NCI-H2196 treated with DMSO at 0.1 percent for 48 hours (cell line): Measurements from ENCODE around the gene GC.
"Not testable (repeated sequence)": the region's sequence is repeated elsewhere in the genome, so short reads cannot be mapped to it uniquely, and the experiment has no call there.

ENCODE experiments used
- DNase-seq: peaks from one replicate; lab custom pipeline; 2025; ENCODE audit not compliant: unreplicated experiment; lab: John Stamatoyannopoulos, UW

Gene GC

GRCh38 chr4:71768123-71768522 lies 15.8 kb downstream of the GC start:
- no peak for DNase-seq

- no peak for DNase-seq
Measured at GRCh38 chr4:71765821-71766383, 18.0 kb downstream of the GC start.

- DNase-seq, result no peak
Measured at GRCh38 chr4:71765350-71765749, 18.5 kb downstream of the GC start.

- no peak for DNase-seq
Measured at GRCh38 chr4:71752383-71753042, 31.4 kb downstream of the GC start.

- no peak for DNase-seq
Measured at GRCh38 chr4:71749008-71749594, 34.8 kb downstream of the GC start.

- no peak for DNase-seq
Measured at GRCh38 chr4:71746379-71746778, 37.5 kb downstream of the GC start.

- DNase-seq, result not testable (repeated sequence)
Measured at GRCh38 chr4:71738782-71739181, 45.1 kb downstream of the GC start.

- DNase-seq, result no peak
Measured at GRCh38 chr4:71732706-71733105, 51.2 kb downstream of the GC start.

GRCh38 chr4:71732066-71732465 lies 51.8 kb downstream of the GC start:
- DNase-seq, result no peak

GRCh38 chr4:71729856-71730255 lies 54.0 kb downstream of the GC start:
- DNase-seq, result no peak

- DNase-seq, result peak; percentile 15
Measured at GRCh38 chr4:71713611-71714203, 70.2 kb downstream of the GC start.

GRCh38 chr4:71711985-71712348 lies 71.9 kb downstream of the GC start:
- DNase-seq, result no peak

GRCh38 chr4:71711044-71711984 lies 72.6 kb downstream of the GC start:
- DNase-seq, result no peak

- no peak for DNase-seq
Measured at GRCh38 chr4:71709961-71710360, 73.9 kb downstream of the GC start.

- DNase-seq, result no peak
Measured at GRCh38 chr4:71698141-71698540, 85.7 kb downstream of the GC start.

GRCh38 chr4:71697031-71697430 lies 86.8 kb downstream of the GC start:
- no peak for DNase-seq

- no peak for DNase-seq
Measured at GRCh38 chr4:71694961-71695360, 88.9 kb downstream of the GC start.

GRCh38 chr4:71692963-71693362 lies 90.9 kb downstream of the GC start:
- DNase-seq, result no peak

- DNase-seq, result no peak
Measured at GRCh38 chr4:71692198-71692597, 91.7 kb downstream of the GC start.
